GM12878 (cell line): ENCODE data around the gene TMCC3. TPM values are rescaled to one million over a fixed set of nuclear protein-coding genes. Genes with fewer than 3 reads are reported as not detected.

Experiments used
- ATAC-seq: fragments of 200-7000 bp; cut with Tn5 transposase; 3 replicates; pipeline ENCODE4 v1.9.1; 2020; ENCODE audit warnings: mild to moderate bottlenecking, moderate library complexity
- BruUV-seq: library from RNA; stranded (reverse); fragments of 400-500 nt; replicated peaks from 2 replicates; lab custom pipeline; 2021; lab: Mats Ljungman, UMichigan
- CTCF ChIA-PET: fragments of 300-600 bp; sonication (Branson Sonifier 250); formaldehyde crosslinking; extraction: SDS; loops from one replicate; lab custom pipeline; 2021; ENCODE audit warnings: inconsistent platforms; lab: Yijun Ruan, JAX
- POLR2A ChIA-PET: fragments of 350-600 bp; formaldehyde crosslinking; extraction: SDS; loops from one replicate; lab custom pipeline; 2021; ENCODE audit warnings: inconsistent platforms; lab: Charles Lee
- RAD21 ChIA-PET: fragments of 300-600 bp; sonication (Branson Sonifier 250); formaldehyde crosslinking; loops from one replicate; lab custom pipeline; 2023; ENCODE audit warnings: antibody characterized with exemption; ENCODE audit not compliant: unreplicated experiment; lab: Charles Lee
- SMC1A ChIA-PET: fragments of 300-600 bp; sonication (Branson Sonifier 250); formaldehyde crosslinking; loops from one replicate; lab custom pipeline; 2023; ENCODE audit not compliant: unreplicated experiment, uncharacterized antibody; lab: Charles Lee
- DNase-seq: peaks from one replicate; pipeline ENCODE4 v3.0.0-alpha.2; 2011; ENCODE audit warnings: low read depth, low spot score
- FAIRE-seq: peaks from 3 replicates; lab custom pipeline; 2011; peaks lifted over from hg19 to GRCh38; lab: Jason Lieb, UNC
- H2AFZ ChIP-seq: 2 replicates; pipeline ENCODE4 v1.6.0; 2011; ENCODE audit warnings: low read depth, low read length, control low read depth; ENCODE audit not compliant: control insufficient read depth
- H3K27ac ChIP-seq: 2 replicates; pipeline ENCODE4 v1.5.1; 2011; ENCODE audit warnings: control low read depth; ENCODE audit not compliant: control insufficient read depth, insufficient read depth
- H3K27me3 ChIP-seq, 2 experiments: replicated peaks in 1 of 2; 2 replicates each; pipeline versions ENCODE4 v1.6.0 to v1.6.1; 2011; ENCODE audit warnings: low read length in 1 of 2; ENCODE audit not compliant: control insufficient read depth in 2 of 2, insufficient read depth in 2 of 2
- H3K36me3 ChIP-seq, 2 experiments: 2 replicates each; pipeline ENCODE4 v1.5.1; 2011; ENCODE audit warnings: low read length in 1 of 2; ENCODE audit not compliant: control insufficient read depth in 2 of 2, insufficient read depth in 2 of 2
- H3K4me1 ChIP-seq: 2 replicates; pipeline ENCODE4 v1.6.1; 2011; ENCODE audit warnings: mild to moderate bottlenecking, low read length, moderate library complexity, mixed read lengths; ENCODE audit not compliant: control insufficient read depth, insufficient read depth
- H3K4me2 ChIP-seq: 2 replicates; pipeline ENCODE4 v1.6.0; 2011; ENCODE audit warnings: control low read depth; ENCODE audit not compliant: control insufficient read depth, insufficient read depth
- H3K4me3 ChIP-seq: fragments of 200-600 bp; sonication (generic); 2 replicates; pipeline ENCODE4 v1.5.1; 2016
- H3K79me2 ChIP-seq: 2 replicates; pipeline ENCODE4 v1.6.0; 2011; ENCODE audit warnings: low read length; ENCODE audit not compliant: control insufficient read depth, insufficient read depth
- H3K9ac ChIP-seq: 2 replicates; pipeline ENCODE4 v1.8.0; 2011; ENCODE audit warnings: low read length, control low read depth, mixed read lengths; ENCODE audit not compliant: control insufficient read depth, insufficient read depth
- H3K9me3 ChIP-seq: replicated peaks from 3 replicates; pipeline ENCODE4 v1.5.1; 2011; ENCODE audit warnings: mild to moderate bottlenecking, low read length; ENCODE audit not compliant: control insufficient read depth, insufficient read depth
- H4K20me1 ChIP-seq: 2 replicates; pipeline ENCODE4 v1.6.0; 2011; ENCODE audit not compliant: control insufficient read depth, insufficient read depth
- MEF2A ChIP-seq: IDR thresholded peaks from 2 replicates; pipeline ENCODE4 v1.6.1; 2011; ENCODE audit warnings: low read depth, mild to moderate bottlenecking, low read length, moderate library complexity; ENCODE audit not compliant: insufficient read depth
- MYB ChIP-seq: fragments of 150-350 bp; IDR thresholded peaks from 2 replicates; pipeline ENCODE4 v1.6.1; 2014; ENCODE audit warnings: mild to moderate bottlenecking, low read depth, low read length, borderline replicate concordance
- NKRF ChIP-seq: fragments of 450-650 bp; conservative IDR thresholded peaks from 2 replicates; pipeline ENCODE4 v1.6.1; 2017; ENCODE audit warnings: mild to moderate bottlenecking, moderate library complexity
- NR2F1 ChIP-seq: fragments of 450-650 bp; conservative IDR thresholded peaks from 2 replicates; pipeline ENCODE4 v1.6.1; 2017; ENCODE audit warnings: mild to moderate bottlenecking
- PML ChIP-seq: IDR thresholded peaks from 2 replicates; pipeline ENCODE4 v1.6.1; 2012; ENCODE audit warnings: low read length, inconsistent platforms
- SIX5 ChIP-seq: IDR thresholded peaks from 2 replicates; pipeline ENCODE4 v1.6.1; 2011; ENCODE audit warnings: mild to moderate bottlenecking, low read depth, low read length, moderate library complexity; ENCODE audit not compliant: severe bottlenecking
- USF1 ChIP-seq: IDR thresholded peaks from 2 replicates; pipeline ENCODE4 v1.6.1; 2011; ENCODE audit warnings: borderline replicate concordance, low read depth, mild to moderate bottlenecking, moderate library complexity, mixed read lengths, low read length; ENCODE audit not compliant: insufficient read depth; ENCODE audit errors: extremely low read length
- ZBED1 ChIP-seq: IDR thresholded peaks from 2 replicates; pipeline ENCODE4 v1.6.1; 2016; ENCODE audit warnings: borderline replicate concordance
- WGBS: methylation state at CpG from one replicate; pipeline ENCODE4 v1.1.6; 2016; ENCODE audit warnings: low lambda C conversion rate; ENCODE audit not compliant: insufficient replicate concordance, insufficient coverage; ENCODE audit errors: missing lambda C conversion rate; 5-methylcytosine and 5-hydroxymethylcytosine counted together
- in situ Hi-C: fragments of 300-500 bp; cut with MboI; formaldehyde crosslinking; loops from 9 replicates; pipeline ENCODE4 v1.14.3; 2018; ENCODE audit warnings: mixed read lengths
- intact Hi-C: fragments of 100-400 bp; cut with micrococcal nuclease; formaldehyde crosslinking; loops from one replicate; pipeline ENCODE4 v1.14.2; 2022; ENCODE audit not compliant: unreplicated experiment
- polyA plus RNA-seq, 11 experiments: library from polyadenylated mRNA; depleted of rRNA in 4 of 11; unstranded in 6 of 11; stranded (reverse) in 5 of 11; fragments of >200 nt; fragmentation: Nextera tagmentation in 4 of 11; fragmentation: Illumina TruSeq in 1 of 11; extraction: Ambion mirVana in 4 of 11; extraction: Trizol in 1 of 11; gene quantifications; 1 replicate in 1 of 11; 2 replicates in 10 of 11; pipeline versions ENCODE4 v1.2.1 to v1.2.3, GENCODE V29; 2011 to 2016; ENCODE audit warnings: inconsistent platforms in 2 of 11, missing spikeins in 2 of 11, low read depth in 1 of 11
- total RNA-seq, 4 experiments: library from RNA; depleted of rRNA in 3 of 4; stranded (reverse); fragments of >200 nt in 3 of 4; fragmentation: Illumina TruSeq in 1 of 4; extraction: Trizol in 1 of 4; gene quantifications; 2 replicates each; pipeline versions ENCODE4 v1.2.1 to v1.2.3, GENCODE V29; 2013 to 2021
- TF ChIP-seq, protein P1 (sequence below): fragments of 450-650 bp; IDR thresholded peaks from 2 replicates; pipeline ENCODE4 v1.6.1; 2017; ENCODE audit warnings: antibody characterized with exemption, mild to moderate bottlenecking, moderate library complexity

Gene TMCC3
- total and polyA plus RNA-seq, 10 of the 15 experiments (the other 5 are each of a cell fraction or from before 2014, with no cell fraction given): 5.8 to 29.8 (median 12.6) TPM

- H3K4me1 ChIP-seq: peaks cover 47% of the 10 kb centered on the region
- in situ Hi-C loops: no loop called here
- CTCF ChIA-PET: interaction anchor here (2.1 kb wide), 1 partner anchor 312 kb away, joined by 8 read pairs; no protein-coding TSS in a partner anchor
Measured at GRCh38 chr12:94563286-94563685, 87.1 kb downstream of the TMCC3 start.

More at GRCh38 chr12:94563286-94563685, 87.1 kb downstream of the TMCC3 start:
- Histone ChIP-seq H4K20me1 (no peaks in the 10 kb centered on the region), H3K9me3 (no peaks in the 10 kb centered on the region), H3K27me3 (no peaks in the 10 kb centered on the region), H3K4me2 (no peak overlapping the region), H2AFZ (no peak overlapping the region), H3K4me3 (no peak overlapping the region), H3K36me3 (no peaks in the 10 kb centered on the region), H3K27ac (no peak overlapping the region; the same call in 1 of the 2 replicates), H3K79me2 (no peaks in the 10 kb centered on the region), H3K9ac (no peak overlapping the region)
- intact Hi-C loops: loop anchor here (2.0 to 5.0 kb wide), 2 partner anchors 58 to 79 kb away; no protein-coding TSS in a partner anchor
- DNase-seq (no peak), ATAC-seq (no peak), FAIRE-seq (no peak)
- no peak for TF ChIP-seq NR2F1
- TF ChIP-seq MEF2A: no peak
- no peak for TF ChIP-seq USF1
- TF ChIP-seq, protein P1, sequence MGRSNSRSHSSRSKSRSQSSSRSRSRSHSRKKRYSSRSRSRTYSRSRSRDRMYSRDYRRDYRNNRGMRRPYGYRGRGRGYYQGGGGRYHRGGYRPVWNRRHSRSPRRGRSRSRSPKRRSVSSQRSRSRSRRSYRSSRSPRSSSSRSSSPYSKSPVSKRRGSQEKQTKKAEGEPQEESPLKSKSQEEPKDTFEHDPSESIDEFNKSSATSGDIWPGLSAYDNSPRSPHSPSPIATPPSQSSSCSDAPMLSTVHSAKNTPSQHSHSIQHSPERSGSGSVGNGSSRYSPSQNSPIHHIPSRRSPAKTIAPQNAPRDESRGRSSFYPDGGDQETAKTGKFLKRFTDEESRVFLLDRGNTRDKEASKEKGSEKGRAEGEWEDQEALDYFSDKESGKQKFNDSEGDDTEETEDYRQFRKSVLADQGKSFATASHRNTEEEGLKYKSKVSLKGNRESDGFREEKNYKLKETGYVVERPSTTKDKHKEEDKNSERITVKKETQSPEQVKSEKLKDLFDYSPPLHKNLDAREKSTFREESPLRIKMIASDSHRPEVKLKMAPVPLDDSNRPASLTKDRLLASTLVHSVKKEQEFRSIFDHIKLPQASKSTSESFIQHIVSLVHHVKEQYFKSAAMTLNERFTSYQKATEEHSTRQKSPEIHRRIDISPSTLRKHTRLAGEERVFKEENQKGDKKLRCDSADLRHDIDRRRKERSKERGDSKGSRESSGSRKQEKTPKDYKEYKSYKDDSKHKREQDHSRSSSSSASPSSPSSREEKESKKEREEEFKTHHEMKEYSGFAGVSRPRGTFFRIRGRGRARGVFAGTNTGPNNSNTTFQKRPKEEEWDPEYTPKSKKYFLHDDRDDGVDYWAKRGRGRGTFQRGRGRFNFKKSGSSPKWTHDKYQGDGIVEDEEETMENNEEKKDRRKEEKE: no peak
- TF ChIP-seq MYB: no peak
- TF ChIP-seq ZBED1: no peak
- no peak for TF ChIP-seq NKRF
- TF ChIP-seq PML: no peak
- no peak for TF ChIP-seq SIX5
- ChIA-PET POLR2A (interaction anchor here (0.7 to 1.0 kb wide), 3 partner anchors 13 to 311 kb away, joined by 3 to 4 read pairs (median 3); no protein-coding TSS in a partner anchor), RAD21 (interaction anchor here (2.1 to 2.3 kb wide), 2 partner anchors 58 to 199 kb away, joined by 7 to 18 read pairs; no protein-coding TSS in a partner anchor), SMC1A (interaction anchor here (0.8 to 3.4 kb wide), 5 partner anchors 14 to 312 kb away, joined by 3 to 15 read pairs (median 4); no protein-coding TSS in a partner anchor)
- BruUV-seq: no TSS peak
- 58% methylated on average over 4 of the region's 5 CpGs for WGBS
